ENCODE data around the gene TMEM245. TPM values are rescaled to one million over a fixed set of nuclear protein-coding genes. Genes with fewer than 3 reads are reported as not detected.

The TMEM245 gene
- total and polyA plus RNA-seq, 2 of the 13 experiments (the other 11 are each of a cell fraction or from before 2014, with no cell fraction given): 53.5 to 55.4 TPM

DNA sequence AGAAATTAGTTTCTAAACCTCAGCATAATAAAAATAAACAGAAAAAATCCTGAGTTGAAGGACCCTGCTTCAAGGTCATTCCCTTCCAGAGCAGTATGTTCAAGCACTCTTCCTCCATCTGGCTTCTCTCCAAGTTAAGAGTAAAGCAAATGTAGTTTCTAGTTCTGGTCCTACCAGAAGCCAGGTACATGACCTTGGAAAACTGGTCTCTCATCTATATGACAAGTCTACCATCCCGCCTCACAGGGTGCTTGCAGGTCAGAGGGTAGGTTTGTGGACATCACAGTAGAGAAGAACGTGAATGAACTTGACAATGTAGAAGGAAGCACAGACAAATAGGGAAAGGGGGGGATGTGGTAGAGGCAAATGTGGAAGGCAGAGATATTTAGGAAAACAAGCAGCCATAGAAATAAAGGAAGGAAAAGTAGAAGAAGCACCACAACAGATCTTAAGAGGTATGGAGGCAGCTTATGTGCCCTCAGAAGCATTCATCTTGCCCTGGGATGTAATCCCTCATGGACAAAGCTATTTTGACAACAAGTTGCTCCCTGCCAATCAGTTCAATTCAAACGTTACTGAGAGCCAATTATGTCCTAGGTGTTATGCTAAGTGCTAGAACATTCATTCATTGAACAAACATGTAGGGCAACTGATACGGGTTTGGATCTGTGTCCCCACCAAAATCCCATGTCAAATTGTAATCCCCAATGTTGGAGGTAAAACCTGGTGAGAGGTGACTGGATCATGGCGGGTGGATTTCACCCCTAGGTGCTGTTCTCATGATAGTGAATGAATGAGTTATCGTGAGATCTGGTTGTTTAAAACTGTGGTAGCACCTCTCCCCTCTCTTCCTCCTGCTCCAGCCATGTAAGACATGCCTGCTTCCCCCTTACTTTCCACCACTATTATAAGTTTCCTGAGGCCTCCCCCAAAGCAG, 82.7 kb downstream of the TMEM245 start (continued):
- TF ChIP-seq, protein P1, sequence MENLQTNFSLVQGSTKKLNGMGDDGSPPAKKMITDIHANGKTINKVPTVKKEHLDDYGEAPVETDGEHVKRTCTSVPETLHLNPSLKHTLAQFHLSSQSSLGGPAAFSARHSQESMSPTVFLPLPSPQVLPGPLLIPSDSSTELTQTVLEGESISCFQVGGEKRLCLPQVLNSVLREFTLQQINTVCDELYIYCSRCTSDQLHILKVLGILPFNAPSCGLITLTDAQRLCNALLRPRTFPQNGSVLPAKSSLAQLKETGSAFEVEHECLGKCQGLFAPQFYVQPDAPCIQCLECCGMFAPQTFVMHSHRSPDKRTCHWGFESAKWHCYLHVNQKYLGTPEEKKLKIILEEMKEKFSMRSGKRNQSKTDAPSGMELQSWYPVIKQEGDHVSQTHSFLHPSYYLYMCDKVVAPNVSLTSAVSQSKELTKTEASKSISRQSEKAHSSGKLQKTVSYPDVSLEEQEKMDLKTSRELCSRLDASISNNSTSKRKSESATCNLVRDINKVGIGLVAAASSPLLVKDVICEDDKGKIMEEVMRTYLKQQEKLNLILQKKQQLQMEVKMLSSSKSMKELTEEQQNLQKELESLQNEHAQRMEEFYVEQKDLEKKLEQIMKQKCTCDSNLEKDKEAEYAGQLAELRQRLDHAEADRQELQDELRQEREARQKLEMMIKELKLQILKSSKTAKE (CRISPR knock-in tag; IDR thresholded peaks at IDR 0.05; ENCODE audit: borderline replicate concordance): peak; percentile 67; the same call in 1 of the 2 replicates
- TF ChIP-seq SKI (IDR thresholded peaks at IDR 0.05; ENCODE audit: partially characterized antibody) (peak; percentile 80), FOSL2 (CRISPR knock-in tag; IDR thresholded peaks at IDR 0.05) (peak; percentile 31; the same call in 1 of the 2 replicates), FOXK2 (IDR thresholded peaks at IDR 0.05) (no peak), RBM22 (optimal IDR thresholded peaks at IDR 0.05; ENCODE audit: low read length) (peak; percentile 77), TBL1XR1 (IDR thresholded peaks at IDR 0.05; ENCODE audit: borderline replicate concordance, low read length, partially characterized antibody) (peak; percentile 26), POLR2AphosphoS5 (IDR thresholded peaks at IDR 0.05; ENCODE audit: low read depth, low read length) (peak; percentile 35; the same call in 1 of the 2 replicates), ATAD3A (CRISPR knock-in tag; IDR thresholded peaks at IDR 0.05) (no peak), ZKSCAN8 (CRISPR knock-in tag; IDR thresholded peaks at IDR 0.05; ENCODE audit: borderline replicate concordance) (0 out of 2 replicates have a peak, but pooled peaks have one; percentile 50), CHCHD3 (CRISPR knock-in tag; IDR thresholded peaks at IDR 0.05) (no peak), MXI1 (IDR thresholded peaks at IDR 0.05; ENCODE audit: borderline replicate concordance, low read depth, low read length) (0 out of 3 replicates have a peak, but pooled peaks have one; percentile 8), ZNF354B (CRISPR knock-in tag; IDR thresholded peaks at IDR 0.05) (no peak)
- TF ChIP-seq, protein P2, sequence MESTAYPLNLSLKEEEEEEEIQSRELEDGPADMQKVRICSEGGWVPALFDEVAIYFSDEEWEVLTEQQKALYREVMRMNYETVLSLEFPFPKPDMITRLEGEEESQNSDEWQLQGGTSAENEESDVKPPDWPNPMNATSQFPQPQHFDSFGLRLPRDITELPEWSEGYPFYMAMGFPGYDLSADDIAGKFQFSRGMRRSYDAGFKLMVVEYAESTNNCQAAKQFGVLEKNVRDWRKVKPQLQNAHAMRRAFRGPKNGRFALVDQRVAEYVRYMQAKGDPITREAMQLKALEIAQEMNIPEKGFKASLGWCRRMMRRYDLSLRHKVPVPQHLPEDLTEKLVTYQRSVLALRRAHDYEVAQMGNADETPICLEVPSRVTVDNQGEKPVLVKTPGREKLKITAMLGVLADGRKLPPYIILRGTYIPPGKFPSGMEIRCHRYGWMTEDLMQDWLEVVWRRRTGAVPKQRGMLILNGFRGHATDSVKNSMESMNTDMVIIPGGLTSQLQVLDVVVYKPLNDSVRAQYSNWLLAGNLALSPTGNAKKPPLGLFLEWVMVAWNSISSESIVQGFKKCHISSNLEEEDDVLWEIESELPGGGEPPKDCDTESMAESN (CRISPR knock-in tag; conservative IDR thresholded peaks at IDR 0.05): no peak
- TF ChIP-seq, protein P3, sequence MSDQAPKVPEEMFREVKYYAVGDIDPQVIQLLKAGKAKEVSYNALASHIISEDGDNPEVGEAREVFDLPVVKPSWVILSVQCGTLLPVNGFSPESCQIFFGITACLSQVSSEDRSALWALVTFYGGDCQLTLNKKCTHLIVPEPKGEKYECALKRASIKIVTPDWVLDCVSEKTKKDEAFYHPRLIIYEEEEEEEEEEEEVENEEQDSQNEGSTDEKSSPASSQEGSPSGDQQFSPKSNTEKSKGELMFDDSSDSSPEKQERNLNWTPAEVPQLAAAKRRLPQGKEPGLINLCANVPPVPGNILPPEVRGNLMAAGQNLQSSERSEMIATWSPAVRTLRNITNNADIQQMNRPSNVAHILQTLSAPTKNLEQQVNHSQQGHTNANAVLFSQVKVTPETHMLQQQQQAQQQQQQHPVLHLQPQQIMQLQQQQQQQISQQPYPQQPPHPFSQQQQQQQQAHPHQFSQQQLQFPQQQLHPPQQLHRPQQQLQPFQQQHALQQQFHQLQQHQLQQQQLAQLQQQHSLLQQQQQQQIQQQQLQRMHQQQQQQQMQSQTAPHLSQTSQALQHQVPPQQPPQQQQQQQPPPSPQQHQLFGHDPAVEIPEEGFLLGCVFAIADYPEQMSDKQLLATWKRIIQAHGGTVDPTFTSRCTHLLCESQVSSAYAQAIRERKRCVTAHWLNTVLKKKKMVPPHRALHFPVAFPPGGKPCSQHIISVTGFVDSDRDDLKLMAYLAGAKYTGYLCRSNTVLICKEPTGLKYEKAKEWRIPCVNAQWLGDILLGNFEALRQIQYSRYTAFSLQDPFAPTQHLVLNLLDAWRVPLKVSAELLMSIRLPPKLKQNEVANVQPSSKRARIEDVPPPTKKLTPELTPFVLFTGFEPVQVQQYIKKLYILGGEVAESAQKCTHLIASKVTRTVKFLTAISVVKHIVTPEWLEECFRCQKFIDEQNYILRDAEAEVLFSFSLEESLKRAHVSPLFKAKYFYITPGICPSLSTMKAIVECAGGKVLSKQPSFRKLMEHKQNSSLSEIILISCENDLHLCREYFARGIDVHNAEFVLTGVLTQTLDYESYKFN (CRISPR knock-in tag; conservative IDR thresholded peaks at IDR 0.05): peak; percentile 41
- TF ChIP-seq, protein P4, sequence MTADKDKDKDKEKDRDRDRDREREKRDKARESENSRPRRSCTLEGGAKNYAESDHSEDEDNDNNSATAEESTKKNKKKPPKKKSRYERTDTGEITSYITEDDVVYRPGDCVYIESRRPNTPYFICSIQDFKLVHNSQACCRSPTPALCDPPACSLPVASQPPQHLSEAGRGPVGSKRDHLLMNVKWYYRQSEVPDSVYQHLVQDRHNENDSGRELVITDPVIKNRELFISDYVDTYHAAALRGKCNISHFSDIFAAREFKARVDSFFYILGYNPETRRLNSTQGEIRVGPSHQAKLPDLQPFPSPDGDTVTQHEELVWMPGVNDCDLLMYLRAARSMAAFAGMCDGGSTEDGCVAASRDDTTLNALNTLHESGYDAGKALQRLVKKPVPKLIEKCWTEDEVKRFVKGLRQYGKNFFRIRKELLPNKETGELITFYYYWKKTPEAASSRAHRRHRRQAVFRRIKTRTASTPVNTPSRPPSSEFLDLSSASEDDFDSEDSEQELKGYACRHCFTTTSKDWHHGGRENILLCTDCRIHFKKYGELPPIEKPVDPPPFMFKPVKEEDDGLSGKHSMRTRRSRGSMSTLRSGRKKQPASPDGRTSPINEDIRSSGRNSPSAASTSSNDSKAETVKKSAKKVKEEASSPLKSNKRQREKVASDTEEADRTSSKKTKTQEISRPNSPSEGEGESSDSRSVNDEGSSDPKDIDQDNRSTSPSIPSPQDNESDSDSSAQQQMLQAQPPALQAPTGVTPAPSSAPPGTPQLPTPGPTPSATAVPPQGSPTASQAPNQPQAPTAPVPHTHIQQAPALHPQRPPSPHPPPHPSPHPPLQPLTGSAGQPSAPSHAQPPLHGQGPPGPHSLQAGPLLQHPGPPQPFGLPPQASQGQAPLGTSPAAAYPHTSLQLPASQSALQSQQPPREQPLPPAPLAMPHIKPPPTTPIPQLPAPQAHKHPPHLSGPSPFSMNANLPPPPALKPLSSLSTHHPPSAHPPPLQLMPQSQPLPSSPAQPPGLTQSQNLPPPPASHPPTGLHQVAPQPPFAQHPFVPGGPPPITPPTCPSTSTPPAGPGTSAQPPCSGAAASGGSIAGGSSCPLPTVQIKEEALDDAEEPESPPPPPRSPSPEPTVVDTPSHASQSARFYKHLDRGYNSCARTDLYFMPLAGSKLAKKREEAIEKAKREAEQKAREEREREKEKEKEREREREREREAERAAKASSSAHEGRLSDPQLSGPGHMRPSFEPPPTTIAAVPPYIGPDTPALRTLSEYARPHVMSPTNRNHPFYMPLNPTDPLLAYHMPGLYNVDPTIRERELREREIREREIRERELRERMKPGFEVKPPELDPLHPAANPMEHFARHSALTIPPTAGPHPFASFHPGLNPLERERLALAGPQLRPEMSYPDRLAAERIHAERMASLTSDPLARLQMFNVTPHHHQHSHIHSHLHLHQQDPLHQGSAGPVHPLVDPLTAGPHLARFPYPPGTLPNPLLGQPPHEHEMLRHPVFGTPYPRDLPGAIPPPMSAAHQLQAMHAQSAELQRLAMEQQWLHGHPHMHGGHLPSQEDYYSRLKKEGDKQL (CRISPR knock-in tag; IDR thresholded peaks at IDR 0.05; ENCODE audit: low read depth): 0 out of 2 replicates have a peak, but pooled peaks have one; percentile 24

Data from HepG2 (cell line).